ENCODE data around the gene CLK3.
"Not testable (repeated sequence)": the region's sequence is repeated elsewhere in the genome, so short reads cannot be mapped to it uniquely, and the experiment has no call there.

CLK3 gene

DNA sequence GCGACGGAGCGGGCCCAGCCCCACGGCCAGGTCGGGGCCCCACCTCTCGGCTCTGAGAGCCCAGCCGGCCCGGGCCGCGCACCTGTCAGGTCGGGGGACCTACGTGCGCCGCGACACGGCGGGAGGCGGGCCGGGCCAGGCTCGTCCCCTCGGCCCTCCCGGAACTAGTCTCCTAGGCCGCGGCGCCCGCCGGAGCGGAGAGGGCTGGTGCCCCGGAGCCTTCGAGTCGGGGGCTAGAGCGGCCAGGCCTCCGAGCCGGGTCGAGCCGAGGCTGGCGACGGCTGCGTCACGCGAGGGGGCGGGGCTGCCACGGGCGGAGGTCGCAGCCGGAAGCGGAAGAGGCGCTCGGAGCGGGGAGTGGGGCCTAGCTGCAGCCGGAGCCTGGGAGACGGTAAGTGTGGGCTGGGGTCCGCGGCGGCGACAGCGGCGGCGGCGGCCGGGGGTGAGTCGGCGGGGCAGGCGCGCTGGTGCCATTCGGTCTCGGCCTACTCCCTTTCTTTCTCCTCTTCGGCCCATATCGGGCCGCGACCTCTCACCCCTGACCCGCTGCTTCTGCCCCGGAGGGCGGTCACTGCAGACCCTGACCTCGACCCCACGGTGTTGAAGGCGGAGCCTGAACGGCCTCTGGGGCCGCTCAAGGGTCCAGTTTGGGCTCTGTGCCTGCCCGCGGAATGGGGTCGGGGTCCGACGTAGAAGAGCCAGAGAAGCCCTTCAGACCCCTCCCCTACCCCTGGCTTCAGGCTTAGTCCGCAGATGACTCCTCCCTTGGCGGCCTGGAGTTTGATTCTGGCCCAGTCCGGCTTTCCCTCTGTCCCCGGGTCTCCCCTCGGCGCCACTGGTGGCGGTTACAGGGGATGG, at the start of gene CLK3:
CLK3 (plus strand) TSS at position 329 of the 858 bp plus-strand sequence. CDS start 3,361 bp downstream, outside the sequence.
- peak; percentile 98 for DNase-seq (ENCODE audit: low read depth, low spot score)

DNA sequence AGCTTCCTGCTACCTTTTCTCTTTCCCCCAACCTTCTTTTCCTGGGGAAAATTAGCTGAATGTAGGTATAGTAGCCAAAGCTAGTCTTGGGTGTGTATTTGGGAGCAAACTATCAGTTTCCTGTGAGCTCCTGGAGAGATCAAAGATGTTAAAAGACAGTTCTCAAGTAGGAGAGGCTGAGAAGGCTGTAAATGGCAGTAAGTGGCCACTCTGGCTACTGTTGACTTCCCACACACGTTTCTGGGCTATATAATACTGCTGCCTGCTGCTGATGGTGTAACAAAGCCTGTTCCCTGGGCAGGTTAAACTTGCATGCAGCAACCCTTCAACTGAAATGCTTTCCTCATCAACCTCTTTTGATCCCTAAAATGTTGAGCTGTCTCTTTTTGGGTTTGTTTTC, 47.0 kb upstream of the CLK3 start:
- no peak for DNase-seq (ENCODE audit: low read depth, low spot score)

DNA sequence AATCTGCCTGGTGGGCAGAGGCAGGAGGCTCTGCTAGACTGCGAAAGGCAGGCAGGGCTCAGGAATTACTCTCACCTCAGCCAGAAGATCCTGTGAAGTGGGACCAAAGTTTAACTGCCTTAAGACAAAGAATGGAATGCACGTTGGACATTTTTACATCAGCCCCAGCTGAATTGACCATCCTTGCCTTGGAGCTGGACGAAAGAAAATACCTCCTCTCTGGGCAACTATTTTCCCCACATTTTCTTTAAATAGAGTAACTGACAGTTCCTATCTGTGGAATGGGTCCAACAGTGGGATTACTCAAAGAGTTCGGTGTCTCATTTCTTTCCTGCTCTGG, 45.9 kb upstream of the CLK3 start:
- no peak for DNase-seq (ENCODE audit: low read depth, low spot score)

DNA sequence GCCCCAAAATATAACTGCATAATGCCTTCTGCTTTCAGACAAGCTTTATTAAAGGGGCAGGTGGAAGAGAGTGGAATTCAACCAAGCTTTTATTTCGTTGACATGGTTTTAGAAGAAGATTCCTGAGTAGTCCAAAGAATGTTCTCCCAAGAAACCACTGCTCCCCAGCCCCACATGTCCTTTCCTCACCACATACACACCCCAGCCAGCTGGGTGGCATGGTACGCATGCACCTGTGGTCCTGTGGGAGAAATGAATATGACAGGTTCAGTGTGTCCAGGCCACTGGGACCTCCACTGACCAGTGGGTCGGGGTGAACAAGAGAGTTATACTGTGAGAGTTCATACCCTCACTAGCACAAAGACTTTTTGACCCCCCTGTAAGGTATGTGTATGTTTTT, 44.4 kb upstream of the CLK3 start:
- no peak for DNase-seq (ENCODE audit: low read depth, low spot score)

DNA sequence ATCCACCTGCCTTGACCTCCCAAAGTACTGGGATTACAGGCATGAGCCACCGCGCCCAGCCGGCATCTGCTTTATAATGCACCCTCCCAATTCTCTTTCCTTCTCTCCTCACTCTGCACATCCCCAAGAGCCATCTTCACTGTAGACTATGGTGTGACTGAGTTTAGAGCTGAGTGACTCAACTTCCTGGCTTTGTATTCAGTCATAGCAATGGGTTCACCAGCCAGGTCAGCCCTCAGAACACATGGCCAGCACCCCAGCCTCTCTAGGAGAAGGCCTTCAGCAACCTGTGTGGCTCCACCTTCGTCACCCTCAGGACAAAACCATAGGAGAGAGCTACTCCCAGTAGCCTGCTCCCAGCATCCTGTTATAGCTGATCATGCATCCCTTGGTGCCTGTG, 41.6 kb upstream of the CLK3 start:
- DNase-seq (ENCODE audit: low read depth, low spot score), result no peak

DNA sequence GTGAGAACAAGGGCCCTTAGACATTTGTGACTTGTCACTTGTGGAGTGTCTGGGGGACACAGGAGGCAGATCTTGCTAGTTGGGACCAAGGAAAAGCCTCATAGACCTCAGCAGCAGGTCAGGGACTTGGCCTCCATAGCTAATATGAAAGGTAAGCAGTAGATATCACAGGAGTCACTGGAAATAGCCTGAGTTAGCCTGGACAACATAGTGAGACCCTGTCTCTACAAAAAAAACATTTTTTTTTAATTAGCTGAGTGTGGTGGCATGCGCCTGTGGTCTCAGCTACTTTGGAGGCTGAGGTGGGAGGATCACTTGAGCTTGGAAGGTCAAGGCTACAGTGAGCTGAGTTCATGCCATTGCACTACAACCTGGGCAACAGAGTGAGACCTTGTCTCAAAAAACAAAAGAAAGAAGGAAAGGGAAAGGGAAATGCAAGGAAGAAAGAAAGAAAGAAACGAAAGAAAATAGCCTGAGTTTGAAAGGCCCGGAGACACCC, 37.1 kb upstream of the CLK3 start:
- DNase-seq (ENCODE audit: low read depth, low spot score), result no peak

DNA sequence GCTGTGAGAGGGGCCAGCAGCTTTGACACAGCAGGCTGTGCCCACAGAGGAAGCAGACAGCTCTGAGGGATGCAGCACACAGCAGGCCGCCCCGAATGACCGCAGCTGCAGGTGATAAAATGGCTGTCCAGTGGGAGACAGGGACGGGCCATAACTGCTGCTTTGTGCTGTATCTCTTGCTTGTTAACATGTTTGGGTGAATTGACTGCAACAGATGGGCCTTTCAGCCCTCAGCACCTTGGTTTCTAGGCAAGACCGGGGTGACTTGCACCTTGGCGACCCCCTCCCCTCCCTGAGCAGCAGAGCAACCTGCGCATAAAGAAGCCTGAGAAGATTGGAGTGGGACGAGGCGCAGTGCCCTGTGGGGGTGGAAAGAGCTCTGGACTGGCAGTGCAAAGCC, 36.6 kb upstream of the CLK3 start:
- DNase-seq (ENCODE audit: low read depth, low spot score), result no peak

DNA sequence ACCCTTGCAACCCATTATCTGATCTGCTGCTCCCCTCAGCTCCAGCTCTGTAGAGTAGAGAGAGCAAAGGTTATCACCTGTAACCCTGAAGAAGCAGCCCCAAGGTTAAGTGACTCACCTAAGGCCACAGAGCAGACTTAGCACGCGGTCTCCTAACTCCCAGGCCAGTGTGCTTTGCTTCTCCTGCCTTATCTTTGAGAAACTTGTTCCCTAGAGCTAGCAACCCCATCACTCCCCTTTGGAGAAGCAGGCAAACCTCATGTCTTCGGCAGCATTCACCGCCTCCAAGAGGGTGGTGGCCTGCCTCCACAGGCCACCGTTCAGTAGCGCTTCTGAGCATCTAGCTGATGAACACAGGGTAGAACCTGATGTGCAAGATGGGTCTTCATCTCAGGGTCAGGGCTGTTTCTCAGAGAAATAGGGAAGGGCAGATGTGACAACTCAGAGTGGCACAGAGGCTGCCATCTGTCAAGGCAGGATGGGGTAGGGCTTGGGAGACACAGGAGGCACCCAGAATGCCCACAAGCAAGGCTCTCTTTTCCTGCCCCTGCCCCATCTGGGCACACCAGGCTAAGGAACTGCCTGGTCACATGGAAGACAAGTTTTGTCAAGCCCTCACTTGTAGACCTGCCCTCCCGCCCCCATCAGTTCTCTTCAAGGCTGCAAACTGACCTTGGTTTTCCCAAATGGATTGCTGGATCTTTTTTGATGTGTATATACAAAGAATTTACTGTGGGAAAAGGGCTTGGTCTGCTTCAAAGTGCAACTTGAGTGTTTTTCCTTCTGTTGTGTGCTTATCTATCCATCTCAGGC, 34.9 kb upstream of the CLK3 start:
- DNase-seq (ENCODE audit: low read depth, low spot score), result no peak

DNA sequence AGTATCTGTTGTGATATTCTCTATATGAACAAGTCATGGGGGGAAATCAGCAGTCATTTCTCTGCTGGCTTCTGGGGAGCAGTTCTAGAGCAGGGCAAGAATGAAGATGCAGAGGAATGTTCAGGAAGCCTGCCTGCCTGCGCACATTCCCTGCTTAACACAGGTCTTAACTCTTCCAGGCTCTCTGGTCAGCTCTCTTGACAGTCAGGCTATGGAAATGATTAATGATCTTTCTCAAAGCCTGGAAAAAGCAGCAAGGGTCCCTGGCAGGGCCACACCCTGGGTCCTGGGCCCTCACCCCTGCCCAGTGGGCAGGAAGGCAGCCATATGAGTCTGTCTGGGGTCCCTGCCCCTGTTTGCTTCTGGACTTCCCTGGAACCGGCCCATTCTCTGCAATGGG, 31.4 kb upstream of the CLK3 start:
- no peak for DNase-seq (ENCODE audit: low read depth, low spot score)

DNA sequence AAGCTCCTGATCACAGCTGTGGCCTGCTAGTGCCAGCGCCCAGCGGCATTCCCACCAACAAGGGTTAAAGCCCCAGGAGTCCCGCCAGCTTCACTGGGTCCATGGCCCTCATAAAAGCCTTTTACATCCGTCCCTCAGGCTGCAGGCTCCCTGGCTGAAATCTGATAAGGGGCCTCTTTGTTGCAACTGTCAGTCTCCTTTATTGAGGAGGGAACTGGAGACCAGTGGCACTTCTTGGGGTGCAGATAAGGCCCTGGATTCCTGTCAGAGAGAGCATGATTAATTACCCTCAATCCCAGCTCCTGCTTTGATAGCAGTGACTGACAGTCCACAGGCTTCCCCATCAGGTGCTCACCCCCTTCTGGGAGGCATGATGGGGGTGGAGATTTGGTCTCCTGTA, 30.9 kb upstream of the CLK3 start:
- no peak for DNase-seq (ENCODE audit: low read depth, low spot score)

DNA sequence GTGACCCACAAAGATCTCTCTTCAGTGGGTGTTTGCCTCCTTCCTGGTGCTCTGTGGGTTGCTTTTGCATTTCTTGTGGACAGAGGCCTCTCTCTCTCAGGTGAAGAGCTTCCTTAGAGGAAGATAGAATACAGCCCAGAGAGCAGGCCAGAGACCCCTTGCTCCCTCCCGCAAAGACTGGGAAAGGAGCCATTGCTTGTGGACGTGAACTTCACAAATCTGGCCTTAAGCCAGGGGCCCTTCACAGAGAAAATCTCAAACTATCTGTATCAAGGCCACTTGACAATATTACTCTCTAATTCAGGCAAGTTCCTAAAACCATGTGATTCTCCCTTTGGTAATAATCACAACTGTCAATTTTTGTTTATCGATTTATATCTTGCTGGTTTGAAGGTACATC, 30.4 kb upstream of the CLK3 start:
- DNase-seq (ENCODE audit: low read depth, low spot score), result no peak

DNA sequence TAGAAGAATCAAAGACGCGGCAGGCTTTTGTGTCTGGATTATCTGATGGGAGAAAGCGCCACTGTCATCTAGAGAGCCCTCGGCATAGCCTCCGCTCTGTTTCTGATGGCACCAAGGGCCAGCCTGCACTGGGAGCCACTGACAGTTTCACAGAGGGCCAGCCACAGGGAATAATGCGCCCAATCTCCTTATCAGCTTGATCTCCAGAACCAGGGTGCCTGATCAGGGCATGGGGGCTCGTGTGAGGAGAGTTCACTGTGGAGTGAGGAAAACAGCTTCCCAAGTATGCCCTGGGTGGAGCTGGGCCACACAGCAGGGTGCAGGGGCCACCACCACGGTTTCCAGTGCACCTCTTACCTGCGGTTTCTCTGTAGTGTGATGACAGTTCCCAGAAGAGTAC, 29.8 kb upstream of the CLK3 start:
- DNase-seq (ENCODE audit: low read depth, low spot score), result no peak

DNA sequence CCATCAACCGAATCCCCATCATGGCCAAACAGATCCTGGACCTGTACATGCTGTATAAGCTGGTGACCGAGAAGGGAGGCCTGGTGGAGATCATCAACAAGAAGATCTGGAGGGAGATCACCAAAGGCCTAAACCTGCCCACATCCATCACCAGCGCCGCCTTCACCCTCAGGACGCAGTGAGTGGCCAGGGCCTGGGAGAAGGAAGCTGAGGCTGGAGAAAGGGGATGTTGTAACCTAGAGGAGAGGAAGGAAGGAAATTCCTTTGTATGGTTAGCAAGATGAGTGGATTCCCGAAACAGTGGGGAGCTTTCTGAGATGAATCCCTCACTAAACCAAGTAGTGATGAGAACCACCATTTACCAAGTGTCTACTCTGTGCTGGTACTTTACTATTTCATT, 25.8 kb upstream of the CLK3 start:
- no peak for DNase-seq (ENCODE audit: low read depth, low spot score)

DNA sequence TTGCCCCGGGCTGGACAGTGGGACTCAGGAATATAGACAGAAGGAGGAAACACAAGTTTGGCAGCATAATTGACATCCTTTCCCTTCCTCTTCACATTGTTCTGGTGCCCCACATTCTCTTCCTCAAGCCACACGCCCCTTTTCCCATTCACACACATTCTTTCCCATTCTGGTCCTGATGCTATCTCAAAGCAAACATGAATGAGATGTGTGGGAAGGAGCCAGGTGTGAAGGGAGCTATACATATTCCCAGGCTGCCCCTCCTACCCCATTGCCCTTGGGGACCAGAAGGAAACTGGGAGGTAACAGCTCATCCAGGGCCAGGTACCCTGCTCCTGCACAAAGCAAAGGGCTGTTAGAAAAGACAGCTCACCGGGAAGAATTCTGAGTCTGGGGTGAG, 23.4 kb upstream of the CLK3 start:
- DNase-seq (ENCODE audit: low read depth, low spot score), result no peak

DNA sequence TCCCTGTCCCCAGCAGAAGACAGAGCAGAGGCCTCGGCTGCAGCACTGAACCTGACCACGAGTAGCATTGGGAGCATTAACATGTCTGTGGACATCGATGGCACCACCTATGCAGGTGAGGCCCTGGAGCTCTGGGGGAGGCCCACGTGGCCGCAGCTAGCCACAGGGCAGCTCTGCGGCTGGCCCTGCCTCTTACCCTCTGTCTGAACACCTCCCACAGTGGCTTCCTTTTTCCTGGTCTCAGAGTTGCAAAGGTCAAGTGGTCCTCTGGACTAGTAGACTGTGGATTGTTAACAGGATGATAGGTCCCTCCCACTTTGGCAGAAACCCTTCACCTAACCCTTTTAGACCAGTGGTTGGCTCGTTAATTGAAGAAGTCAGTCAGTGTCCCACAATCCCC, 22.5 kb upstream of the CLK3 start:
- DNase-seq (ENCODE audit: low read depth, low spot score), result no peak

DNA sequence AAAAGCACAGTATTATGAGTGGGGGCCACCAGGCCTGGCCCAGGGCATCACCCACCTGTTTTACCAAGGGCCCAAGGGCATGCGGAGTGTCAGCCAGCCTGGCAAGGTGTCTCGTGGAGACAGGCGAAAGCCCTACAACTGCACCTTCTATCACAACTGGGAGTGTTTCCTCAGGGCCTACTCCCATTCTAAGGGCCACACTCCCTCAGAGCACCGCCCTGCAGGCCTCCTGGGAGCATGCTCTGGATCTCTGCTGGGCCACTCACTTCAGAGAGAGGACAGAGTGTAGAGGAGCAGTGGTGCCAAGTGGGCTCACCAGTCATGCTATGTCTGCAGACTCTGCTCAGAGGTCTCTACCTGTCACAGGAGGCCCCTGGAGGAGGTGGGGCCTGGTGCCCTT, 21.2 kb upstream of the CLK3 start:
- DNase-seq (ENCODE audit: low read depth, low spot score), result no peak

DNA sequence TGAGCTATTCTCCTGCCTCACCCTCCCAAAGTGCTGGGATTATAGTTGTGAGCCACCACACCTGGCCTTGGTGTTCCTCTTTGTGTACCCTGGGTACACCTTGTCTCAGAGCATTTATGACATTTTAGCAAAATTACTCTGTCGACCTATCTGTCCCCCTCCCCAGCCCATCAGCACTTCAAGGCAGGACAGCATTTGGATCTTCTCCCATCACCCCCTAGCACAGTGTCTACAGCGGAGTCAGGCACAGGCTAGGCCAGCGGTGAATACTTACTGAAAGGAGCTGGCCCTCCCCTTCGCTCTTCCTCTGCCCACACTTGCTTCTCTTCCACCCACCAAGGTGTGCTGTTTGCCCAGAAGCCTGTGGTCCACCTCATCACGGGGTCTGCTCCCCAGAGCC, 20.4 kb upstream of the CLK3 start:
- no peak for DNase-seq (ENCODE audit: low read depth, low spot score)

DNA sequence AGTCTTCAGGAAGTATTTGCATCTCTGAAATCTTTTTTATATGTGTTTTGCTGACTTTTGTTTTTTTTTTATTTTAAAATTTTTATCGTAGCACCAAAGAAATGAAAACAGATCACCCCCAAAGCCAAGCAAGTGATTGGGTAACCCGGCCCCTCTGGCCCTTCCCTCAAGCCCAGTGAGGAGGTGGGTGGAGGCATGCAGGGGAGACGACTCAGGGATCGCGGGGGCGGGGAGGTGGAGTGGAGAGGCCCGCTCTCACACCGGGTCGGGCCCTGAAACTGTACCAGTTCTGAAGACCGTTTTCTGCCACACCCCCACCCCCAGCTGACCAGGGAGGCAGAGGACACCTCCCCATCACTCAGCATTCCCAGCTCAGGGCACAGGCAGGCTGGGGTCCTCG, 18.9 kb upstream of the CLK3 start:
- DNase-seq (ENCODE audit: low read depth, low spot score), result not testable (repeated sequence)

DNA sequence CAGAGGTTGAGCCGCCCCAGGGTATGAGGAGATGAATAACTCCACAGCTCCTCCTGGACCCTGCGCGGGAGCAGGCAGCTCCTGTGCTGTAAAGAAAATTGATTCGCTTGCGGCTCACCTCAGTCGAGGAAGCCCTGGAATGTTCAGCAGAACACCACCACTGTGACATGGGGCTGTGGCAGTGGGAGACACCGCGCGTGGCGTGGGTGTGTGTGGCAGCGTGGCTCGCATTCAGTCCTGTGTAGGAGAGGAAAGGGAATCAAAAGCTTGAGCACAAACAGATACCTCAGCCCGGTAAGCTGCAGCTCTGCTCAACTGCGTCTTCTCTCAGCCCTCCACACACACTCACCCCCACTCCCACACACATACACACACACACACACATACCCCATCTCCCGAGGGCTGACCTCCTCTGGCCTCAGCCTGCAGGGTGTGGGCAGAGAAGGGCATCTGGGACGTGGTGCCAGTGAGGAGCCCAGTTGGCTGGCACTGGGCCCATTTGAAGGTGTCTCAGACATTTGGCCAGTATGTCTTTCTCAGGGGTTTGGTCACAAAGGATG, 18.4 kb upstream of the CLK3 start:
- not testable (repeated sequence) for DNase-seq (ENCODE audit: low read depth, low spot score)

DNA sequence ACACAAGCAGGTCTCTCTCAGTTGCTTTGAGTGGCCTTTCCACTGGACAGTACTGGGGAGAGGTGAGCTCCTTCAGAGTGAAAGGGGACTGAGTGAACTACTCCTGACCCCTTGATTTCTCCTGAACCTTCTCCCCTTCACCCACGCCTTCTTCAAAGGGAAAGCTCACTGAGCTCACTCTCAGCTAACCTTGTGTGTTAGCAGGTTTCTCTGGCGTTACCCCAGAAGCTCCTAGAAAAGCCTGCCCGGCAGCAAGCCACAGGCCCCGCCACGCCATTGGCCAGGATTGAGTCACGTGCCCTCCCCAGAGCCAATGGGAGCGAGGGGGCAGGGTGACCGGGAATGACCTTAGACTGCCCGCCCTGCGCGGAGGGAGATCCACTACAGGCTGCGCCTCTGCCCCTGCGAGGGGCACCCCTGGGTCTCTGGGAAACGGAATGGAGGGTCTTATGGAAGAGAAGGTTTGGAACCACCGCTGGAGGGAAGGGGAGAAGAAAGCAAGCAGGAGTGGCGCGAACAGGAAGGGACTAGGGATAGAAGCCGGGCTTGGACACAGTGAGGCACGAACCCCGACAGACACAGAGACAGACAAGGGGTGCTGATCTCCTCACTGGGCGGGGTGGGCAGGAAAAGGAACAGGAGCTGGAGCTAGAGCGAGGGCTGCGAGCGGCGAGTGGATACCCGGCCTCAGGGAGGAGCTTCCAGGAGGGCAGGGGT, 17.4 kb upstream of the CLK3 start:
- DNase-seq (ENCODE audit: low read depth, low spot score), result peak; percentile 94

DNA sequence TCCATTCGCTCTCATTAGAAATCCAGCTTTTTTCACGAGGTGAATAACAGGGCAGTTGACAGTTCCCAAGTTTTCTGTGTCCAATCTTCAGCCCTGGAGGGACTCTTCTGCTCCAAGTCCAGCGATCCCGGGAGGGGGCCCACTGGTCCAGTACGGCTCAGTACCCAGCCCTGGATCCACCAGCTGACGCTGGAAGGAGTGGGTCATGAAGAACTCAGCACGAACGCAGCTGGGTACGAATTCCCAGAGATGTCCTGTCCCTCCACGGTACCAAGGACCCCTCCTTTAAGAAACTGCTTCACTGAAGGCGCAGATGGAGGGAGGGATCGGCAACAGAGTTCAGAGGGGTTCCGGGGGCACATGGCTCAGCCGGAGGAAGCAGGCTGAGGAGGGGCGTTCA, 16.5 kb upstream of the CLK3 start:
- no peak for DNase-seq (ENCODE audit: low read depth, low spot score)

Measured in astrocyte of the hippocampus (primary cell).